Activated T-helper 17 cell treated with anti-CD3 and anti-CD28 coated beads, Interleukin-2, amount 50 U/mL, for 72 hours (primary cell): ENCODE results near the gene RCC2. TPM values are rescaled to one million over a fixed set of nuclear protein-coding genes. Genes with fewer than 3 reads are reported as not detected.
A peak's percentile ranks its signal among the peaks of the same experiment; 100 is the strongest.

ENCODE experiments used
- ATAC-seq: fragments of 150-1000 bp; cut with Tn5 transposase; replicated peaks from 2 replicates; pipeline ENCODE4 v1.10.0; 2021; ENCODE audit warnings: mild to moderate bottlenecking, moderate library complexity
- H3K27ac Mint-ChIP-seq: one replicate; pipeline ENCODE4 v1.8.0; 2022; ENCODE audit warnings: mixed read lengths
- H3K27me3 Mint-ChIP-seq: one replicate; pipeline ENCODE4 v1.8.0; 2022; ENCODE audit warnings: mixed read lengths
- H3K36me3 Mint-ChIP-seq: one replicate; pipeline ENCODE4 v1.8.0; 2022; ENCODE audit warnings: low read depth, mild to moderate bottlenecking, mixed read lengths
- H3K4me1 Mint-ChIP-seq: one replicate; pipeline ENCODE4 v1.8.0; 2022; ENCODE audit warnings: mixed read lengths
- H3K4me3 Mint-ChIP-seq: one replicate; pipeline ENCODE4 v1.8.0; 2022; ENCODE audit warnings: mild to moderate bottlenecking, mixed read lengths
- H3K9me3 Mint-ChIP-seq: one replicate; pipeline ENCODE4 v1.8.0; 2022; ENCODE audit warnings: mixed read lengths
- total RNA-seq, 2 donors: library from RNA; stranded (reverse); gene quantifications; one replicate each; pipeline ENCODE4 v1.2.3, GENCODE V29; 2022

Gene RCC2
- total RNA-seq, 2 donors from 2014 or later = 60.5 to 108 TPM

GRCh38 chr1:17393230-17393629 is 46.2 kb downstream of the RCC2 start:
- Mint-ChIP-seq H3K36me3 (no peaks in the 10 kb centered on the region), H3K27me3 (no peaks in the 10 kb centered on the region), H3K27ac (no peak overlapping the region), H3K9me3 (no peaks in the 10 kb centered on the region), H3K4me3 (no peak overlapping the region), H3K4me1 (peaks cover 4% of the 10 kb centered on the region)
- ATAC-seq = peak; percentile 43

- Mint-ChIP-seq H3K36me3 (no peaks in the 10 kb centered on the region), H3K27ac (no peak overlapping the region), H3K4me3 (no peak overlapping the region), H3K9me3 (no peaks in the 10 kb centered on the region), H3K27me3 (no peaks in the 10 kb centered on the region), H3K4me1 (peaks cover 4% of the 10 kb centered on the region)
- no peak for ATAC-seq
These were observed 47.2 kb downstream of the RCC2 start for GRCh38 chr1:17392199-17392740.

- ATAC-seq = no peak
- peaks cover 26% of the 10 kb centered on the region for H3K27me3 Mint-ChIP-seq
- no peak overlapping the region for H3K4me3 Mint-ChIP-seq
- no peaks in the 10 kb centered on the region for H3K9me3 Mint-ChIP-seq
- no peak overlapping the region for H3K27ac Mint-ChIP-seq
- no peaks in the 10 kb centered on the region for H3K4me1 Mint-ChIP-seq
- H3K36me3 Mint-ChIP-seq = no peaks in the 10 kb centered on the region
These were observed 58.3 kb downstream of the RCC2 start for GRCh38 chr1:17381161-17381560.

- Mint-ChIP-seq H3K27me3 (peaks cover 25% of the 10 kb centered on the region), H3K4me1 (no peaks in the 10 kb centered on the region), H3K36me3 (no peaks in the 10 kb centered on the region), H3K9me3 (no peaks in the 10 kb centered on the region), H3K27ac (no peak overlapping the region), H3K4me3 (no peak overlapping the region)
- ATAC-seq = no peak
These were observed 62.0 kb downstream of the RCC2 start for GRCh38 chr1:17377325-17377953.

GRCh38 chr1:17375651-17376050 is 63.8 kb downstream of the RCC2 start:
- Mint-ChIP-seq H3K4me3 (no peak overlapping the region), H3K36me3 (no peaks in the 10 kb centered on the region), H3K27me3 (peaks cover 18% of the 10 kb centered on the region), H3K27ac (no peak overlapping the region), H3K4me1 (no peaks in the 10 kb centered on the region), H3K9me3 (no peaks in the 10 kb centered on the region)
- ATAC-seq = no peak

- H3K4me1 Mint-ChIP-seq = no peaks in the 10 kb centered on the region
- H3K27me3 Mint-ChIP-seq = peaks cover 9% of the 10 kb centered on the region
- ATAC-seq = no peak
- no peaks in the 10 kb centered on the region for H3K36me3 Mint-ChIP-seq
- H3K4me3 Mint-ChIP-seq = no peak overlapping the region
- H3K9me3 Mint-ChIP-seq = no peaks in the 10 kb centered on the region
- H3K27ac Mint-ChIP-seq = no peak overlapping the region
These were observed 66.5 kb downstream of the RCC2 start for GRCh38 chr1:17372955-17373354.

- ATAC-seq = no peak
- H3K9me3 Mint-ChIP-seq = no peaks in the 10 kb centered on the region
- no peak within 1 kb of the TSS for H3K4me3 Mint-ChIP-seq
- no peaks in the 10 kb centered on the region for H3K4me1 Mint-ChIP-seq
- H3K36me3 Mint-ChIP-seq = no peaks in the 10 kb centered on the region
- no peaks in the 10 kb centered on the region for H3K27me3 Mint-ChIP-seq
- no peak within 1 kb of the TSS for H3K27ac Mint-ChIP-seq
These were observed 67.6 kb downstream of the RCC2 start, which contains the start of gene PADI6 for GRCh38 chr1:17371896-17372295. PADI6 (plus strand) TSS chr1:17372196; CDS start chr1:17372246, 50 bp downstream.

GRCh38 chr1:17370618-17371017 is 68.9 kb downstream of the RCC2 start:
- Mint-ChIP-seq H3K9me3 (no peaks in the 10 kb centered on the region), H3K27ac (no peak overlapping the region), H3K27me3 (no peaks in the 10 kb centered on the region), H3K4me1 (no peaks in the 10 kb centered on the region), H3K4me3 (no peak overlapping the region), H3K36me3 (no peaks in the 10 kb centered on the region)
- no peak for ATAC-seq

GRCh38 chr1:17369466-17369865 is 70.0 kb downstream of the RCC2 start:
- H3K4me3 Mint-ChIP-seq = no peak overlapping the region
- H3K9me3 Mint-ChIP-seq = no peaks in the 10 kb centered on the region
- no peaks in the 10 kb centered on the region for H3K36me3 Mint-ChIP-seq
- no peak overlapping the region for H3K27ac Mint-ChIP-seq
- peaks cover 2% of the 10 kb centered on the region for H3K27me3 Mint-ChIP-seq
- H3K4me1 Mint-ChIP-seq = no peaks in the 10 kb centered on the region
- no peak for ATAC-seq

GRCh38 chr1:17365293-17365692 is 74.2 kb downstream of the RCC2 start:
- Mint-ChIP-seq H3K4me3 (no peak overlapping the region), H3K27me3 (peaks cover 4% of the 10 kb centered on the region), H3K9me3 (no peaks in the 10 kb centered on the region), H3K36me3 (no peaks in the 10 kb centered on the region), H3K27ac (no peak overlapping the region), H3K4me1 (no peaks in the 10 kb centered on the region)
- no peak for ATAC-seq

GRCh38 chr1:17363771-17364170 is 75.7 kb downstream of the RCC2 start:
- H3K4me3 Mint-ChIP-seq = no peak overlapping the region
- H3K27ac Mint-ChIP-seq = no peak overlapping the region
- H3K36me3 Mint-ChIP-seq = no peaks in the 10 kb centered on the region
- H3K27me3 Mint-ChIP-seq = peaks cover 4% of the 10 kb centered on the region
- no peaks in the 10 kb centered on the region for H3K9me3 Mint-ChIP-seq
- no peak for ATAC-seq
- H3K4me1 Mint-ChIP-seq = no peaks in the 10 kb centered on the region

GRCh38 chr1:17363351-17363750 is 76.1 kb downstream of the RCC2 start:
- Mint-ChIP-seq H3K4me3 (no peak overlapping the region), H3K4me1 (no peaks in the 10 kb centered on the region), H3K36me3 (no peaks in the 10 kb centered on the region), H3K27ac (no peak overlapping the region), H3K9me3 (no peaks in the 10 kb centered on the region), H3K27me3 (peaks cover 4% of the 10 kb centered on the region)
- no peak for ATAC-seq

- H3K9me3 Mint-ChIP-seq = no peaks in the 10 kb centered on the region
- no peak overlapping the region for H3K4me3 Mint-ChIP-seq
- ATAC-seq = no peak
- H3K4me1 Mint-ChIP-seq = no peaks in the 10 kb centered on the region
- no peak overlapping the region for H3K27ac Mint-ChIP-seq
- H3K36me3 Mint-ChIP-seq = no peaks in the 10 kb centered on the region
- H3K27me3 Mint-ChIP-seq = peaks cover 5% of the 10 kb centered on the region
These were observed 77.8 kb downstream of the RCC2 start for GRCh38 chr1:17361687-17362086.

GRCh38 chr1:17360272-17360956 is 79.1 kb downstream of the RCC2 start:
- H3K27me3 Mint-ChIP-seq = peaks cover 9% of the 10 kb centered on the region

GRCh38 chr1:17359808-17360207 is 79.7 kb downstream of the RCC2 start:
- Mint-ChIP-seq H3K4me3 (no peak overlapping the region), H3K27ac (no peak overlapping the region), H3K36me3 (no peaks in the 10 kb centered on the region), H3K9me3 (no peaks in the 10 kb centered on the region), H3K4me1 (no peaks in the 10 kb centered on the region), H3K27me3 (peaks cover 9% of the 10 kb centered on the region)
- no peak for ATAC-seq

More at GRCh38 chr1:17360272-17360956, 79.1 kb downstream of the RCC2 start:
- H3K4me1 Mint-ChIP-seq = no peaks in the 10 kb centered on the region
- no peak overlapping the region for H3K4me3 Mint-ChIP-seq
- H3K9me3 Mint-ChIP-seq = no peaks in the 10 kb centered on the region
- ATAC-seq = no peak
- no peak overlapping the region for H3K27ac Mint-ChIP-seq
- H3K36me3 Mint-ChIP-seq = no peaks in the 10 kb centered on the region
